ENCODE measurements around the gene SRP9. TPM values are rescaled to one million over a fixed set of nuclear protein-coding genes. Genes with fewer than 3 reads are reported as not detected.

The SRP9 gene
- total and polyA plus RNA-seq, 10 donors: 145 to 269 (median 169) TPM

GRCh38 chr1:225819346-225820192, 41.9 kb downstream of the SRP9 start:
- DNase-seq: no peak
- intact Hi-C loops (cut with DNase I; ENCODE audit: low total_unique reads): no loop called here
- Histone ChIP-seq H3K4me3 (no peak overlapping the region), H3K36me3 (peaks cover 0 to 3% (median 0%) of the 10 kb centered on the region in 6 donors), H3K27me3 (replicated peaks in 1 of 7) (no peaks in the 10 kb centered on the region), H3K9me3 (no peaks in the 10 kb centered on the region), H3K27ac (peak overlapping the region in 5 of 8 donors; percentile 15 to 48 (median 39)), H3K4me1 (peaks cover 26 to 61% (median 45%) of the 10 kb centered on the region in 6 donors)
- TF ChIP-seq CTCF (IDR thresholded peaks at IDR 0.05 in 8 of 11, conservative IDR thresholded peaks at IDR 0.05 in 3 of 11): no peak
- WGBS, 5 donors: 73 to 83% (median 80%) methylated on average over 12 of the region's 12 CpGs

GRCh38 chr1:225820522-225821120, 43.0 kb downstream of the SRP9 start:
- intact Hi-C loops (cut with DNase I; ENCODE audit: low total_unique reads): no loop called here
- no peak for DNase-seq
- no peak for TF ChIP-seq CTCF (IDR thresholded peaks at IDR 0.05 in 8 of 11, conservative IDR thresholded peaks at IDR 0.05 in 3 of 11)
- TF ChIP-seq POLR2AphosphoS5 (IDR thresholded peaks at IDR 0.05): no peak
- TF ChIP-seq POLR2A (IDR thresholded peaks at IDR 0.05): no peak
- WGBS, 5 donors: 90 to 98% (median 93%) methylated on average over 5 of the region's 5 CpGs
- H3K4me1 ChIP-seq: peaks cover 24 to 63% (median 43%) of the 10 kb centered on the region in 6 donors
- no peaks in the 10 kb centered on the region for H3K27me3 ChIP-seq (replicated peaks in 1 of 7)
- H3K9me3 ChIP-seq: no peaks in the 10 kb centered on the region
- no peak overlapping the region for H3K27ac ChIP-seq
- peaks cover 0 to 3% (median 0%) of the 10 kb centered on the region in 6 donors for H3K36me3 ChIP-seq
- no peak overlapping the region for H3K4me3 ChIP-seq

GRCh38 chr1:225822655-225823403, 45.2 kb downstream of the SRP9 start:
- WGBS, 5 donors: 82 to 92% (median 91%) methylated on average over 12 of the region's 12 CpGs
- no peak for DNase-seq
- H3K4me3 ChIP-seq: no peak overlapping the region
- H3K9me3 ChIP-seq: no peaks in the 10 kb centered on the region
- no peaks in the 10 kb centered on the region for H3K27me3 ChIP-seq (replicated peaks in 1 of 7)
- intact Hi-C loops (cut with DNase I; ENCODE audit: low total_unique reads): no loop called here
- peaks cover 0 to 3% (median 0%) of the 10 kb centered on the region in 6 donors for H3K36me3 ChIP-seq
- no peak for TF ChIP-seq CTCF (IDR thresholded peaks at IDR 0.05 in 8 of 11, conservative IDR thresholded peaks at IDR 0.05 in 3 of 11)
- TF ChIP-seq POLR2A (IDR thresholded peaks at IDR 0.05): no peak
- no peak overlapping the region for H3K27ac ChIP-seq
- peaks cover 10 to 54% (median 30%) of the 10 kb centered on the region in 6 donors for H3K4me1 ChIP-seq

All from spleen (tissue), 11 donors.